ENCODE data around the gene CTIF.

DNA sequence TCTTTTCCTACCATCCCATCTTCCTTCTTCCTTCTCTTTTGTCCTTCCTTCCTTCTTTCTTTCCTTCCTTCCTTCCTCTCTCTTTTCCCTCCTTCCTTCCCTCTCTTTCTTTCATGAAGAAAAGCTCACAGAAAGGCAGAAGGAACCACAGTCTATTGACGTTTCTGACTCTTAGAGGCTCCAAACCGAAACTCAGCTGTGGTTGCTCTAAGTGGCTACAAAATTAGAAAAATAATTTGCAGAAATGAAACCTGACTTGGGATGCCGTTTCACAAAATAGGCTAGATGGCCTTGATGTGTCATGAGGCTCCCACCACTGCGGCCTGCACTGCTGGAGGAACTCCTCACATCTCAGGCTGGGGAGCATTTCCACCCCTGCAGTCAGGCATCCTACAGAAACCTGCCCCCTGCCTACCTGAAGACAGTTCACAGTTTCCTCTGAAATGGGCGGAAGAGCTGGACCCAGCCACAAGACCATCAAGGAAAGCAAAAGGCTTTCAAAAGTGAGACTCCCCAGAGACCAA lies 246.3 kb downstream of the CTIF start:
- TF ChIP-seq, protein P1, sequence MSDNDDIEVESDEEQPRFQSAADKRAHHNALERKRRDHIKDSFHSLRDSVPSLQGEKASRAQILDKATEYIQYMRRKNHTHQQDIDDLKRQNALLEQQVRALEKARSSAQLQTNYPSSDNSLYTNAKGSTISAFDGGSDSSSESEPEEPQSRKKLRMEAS (IDR thresholded peaks at IDR 0.05) = no peak
- TF ChIP-seq, protein P2, sequence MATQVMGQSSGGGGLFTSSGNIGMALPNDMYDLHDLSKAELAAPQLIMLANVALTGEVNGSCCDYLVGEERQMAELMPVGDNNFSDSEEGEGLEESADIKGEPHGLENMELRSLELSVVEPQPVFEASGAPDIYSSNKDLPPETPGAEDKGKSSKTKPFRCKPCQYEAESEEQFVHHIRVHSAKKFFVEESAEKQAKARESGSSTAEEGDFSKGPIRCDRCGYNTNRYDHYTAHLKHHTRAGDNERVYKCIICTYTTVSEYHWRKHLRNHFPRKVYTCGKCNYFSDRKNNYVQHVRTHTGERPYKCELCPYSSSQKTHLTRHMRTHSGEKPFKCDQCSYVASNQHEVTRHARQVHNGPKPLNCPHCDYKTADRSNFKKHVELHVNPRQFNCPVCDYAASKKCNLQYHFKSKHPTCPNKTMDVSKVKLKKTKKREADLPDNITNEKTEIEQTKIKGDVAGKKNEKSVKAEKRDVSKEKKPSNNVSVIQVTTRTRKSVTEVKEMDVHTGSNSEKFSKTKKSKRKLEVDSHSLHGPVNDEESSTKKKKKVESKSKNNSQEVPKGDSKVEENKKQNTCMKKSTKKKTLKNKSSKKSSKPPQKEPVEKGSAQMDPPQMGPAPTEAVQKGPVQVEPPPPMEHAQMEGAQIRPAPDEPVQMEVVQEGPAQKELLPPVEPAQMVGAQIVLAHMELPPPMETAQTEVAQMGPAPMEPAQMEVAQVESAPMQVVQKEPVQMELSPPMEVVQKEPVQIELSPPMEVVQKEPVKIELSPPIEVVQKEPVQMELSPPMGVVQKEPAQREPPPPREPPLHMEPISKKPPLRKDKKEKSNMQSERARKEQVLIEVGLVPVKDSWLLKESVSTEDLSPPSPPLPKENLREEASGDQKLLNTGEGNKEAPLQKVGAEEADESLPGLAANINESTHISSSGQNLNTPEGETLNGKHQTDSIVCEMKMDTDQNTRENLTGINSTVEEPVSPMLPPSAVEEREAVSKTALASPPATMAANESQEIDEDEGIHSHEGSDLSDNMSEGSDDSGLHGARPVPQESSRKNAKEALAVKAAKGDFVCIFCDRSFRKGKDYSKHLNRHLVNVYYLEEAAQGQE (IDR thresholded peaks at IDR 0.05; ENCODE audit: low read depth) = no peak
- TF ChIP-seq EP300 (IDR thresholded peaks at IDR 0.05; ENCODE audit: borderline replicate concordance) = no peak
- no peak for TF ChIP-seq RAD21 (IDR thresholded peaks at IDR 0.05; ENCODE audit: low read depth)
- no peak for TF ChIP-seq TEAD4 (IDR thresholded peaks at IDR 0.05)
- TF ChIP-seq YY1 (IDR thresholded peaks at IDR 0.05; ENCODE audit: low read depth) = no peak
- no peak for TF ChIP-seq NFIC (IDR thresholded peaks at IDR 0.05)
- no peak for TF ChIP-seq CEBPB (IDR thresholded peaks at IDR 0.05)
- no peak for TF ChIP-seq TAF1 (IDR thresholded peaks at IDR 0.05; ENCODE audit: low read depth)
- no peak for TF ChIP-seq CREB1 (IDR thresholded peaks at IDR 0.05; ENCODE audit: low read depth)
- TF ChIP-seq ZBTB7A (IDR thresholded peaks at IDR 0.05; ENCODE audit: low read depth) = no peak
- no peak for TF ChIP-seq FOXM1 (IDR thresholded peaks at IDR 0.05; ENCODE audit: borderline replicate concordance, low read depth)
- TF ChIP-seq TCF12 (IDR thresholded peaks at IDR 0.05; ENCODE audit: low read depth) = no peak
